Measurements from ENCODE around the gene MEN1. TPM values are rescaled to one million over a fixed set of nuclear protein-coding genes. Genes with fewer than 3 reads are reported as not detected.
A peak's percentile ranks its signal among the peaks of the same experiment; 100 is the strongest.

MEN1 gene
- total and polyA plus RNA-seq, 9 of the 15 experiments (the other 6 are each of a cell fraction or from before 2014, with no cell fraction given) = 3.4 to 57.2 (median 19.3) TPM

DNA sequence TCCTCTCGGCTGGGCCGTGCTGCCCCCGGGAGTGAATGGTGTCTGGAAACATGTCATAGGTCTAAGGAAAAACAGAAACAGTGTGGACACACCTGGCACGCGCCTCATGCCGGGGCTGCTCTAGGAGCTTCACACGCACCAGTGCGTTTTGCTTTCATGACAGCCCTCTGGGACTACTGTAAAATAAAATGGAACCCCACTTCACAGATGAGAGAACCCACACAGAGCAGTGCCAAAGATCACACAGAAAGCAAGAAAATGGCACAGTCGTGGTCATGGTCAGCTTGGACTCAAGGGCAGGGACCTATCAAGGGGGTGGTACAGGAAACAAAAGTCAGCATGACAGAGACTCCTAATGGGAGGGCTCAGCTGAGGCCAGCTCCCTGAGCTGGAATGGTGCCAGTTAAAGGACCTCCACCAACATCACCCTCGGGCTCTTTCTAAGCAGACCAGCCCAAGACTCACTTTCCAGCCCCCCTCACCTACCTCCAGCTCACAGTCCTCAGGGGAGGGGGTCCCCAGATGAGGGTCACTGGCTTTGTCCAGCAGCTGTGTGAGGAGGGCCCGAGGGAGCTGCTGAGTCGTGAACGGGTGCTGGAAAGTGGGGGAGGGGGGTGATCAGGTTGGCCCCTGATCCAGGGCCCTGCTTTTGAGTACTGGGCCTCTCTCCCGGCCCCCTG is 10.6 kb downstream of the MEN1 start (continued):
- TF ChIP-seq, protein P1, sequence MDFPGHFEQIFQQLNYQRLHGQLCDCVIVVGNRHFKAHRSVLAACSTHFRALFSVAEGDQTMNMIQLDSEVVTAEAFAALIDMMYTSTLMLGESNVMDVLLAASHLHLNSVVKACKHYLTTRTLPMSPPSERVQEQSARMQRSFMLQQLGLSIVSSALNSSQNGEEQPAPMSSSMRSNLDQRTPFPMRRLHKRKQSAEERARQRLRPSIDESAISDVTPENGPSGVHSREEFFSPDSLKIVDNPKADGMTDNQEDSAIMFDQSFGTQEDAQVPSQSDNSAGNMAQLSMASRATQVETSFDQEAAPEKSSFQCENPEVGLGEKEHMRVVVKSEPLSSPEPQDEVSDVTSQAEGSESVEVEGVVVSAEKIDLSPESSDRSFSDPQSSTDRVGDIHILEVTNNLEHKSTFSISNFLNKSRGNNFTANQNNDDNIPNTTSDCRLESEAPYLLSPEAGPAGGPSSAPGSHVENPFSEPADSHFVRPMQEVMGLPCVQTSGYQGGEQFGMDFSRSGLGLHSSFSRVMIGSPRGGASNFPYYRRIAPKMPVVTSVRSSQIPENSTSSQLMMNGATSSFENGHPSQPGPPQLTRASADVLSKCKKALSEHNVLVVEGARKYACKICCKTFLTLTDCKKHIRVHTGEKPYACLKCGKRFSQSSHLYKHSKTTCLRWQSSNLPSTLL (IDR thresholded peaks at IDR 0.05) = no peak
- TF ChIP-seq, protein P2, sequence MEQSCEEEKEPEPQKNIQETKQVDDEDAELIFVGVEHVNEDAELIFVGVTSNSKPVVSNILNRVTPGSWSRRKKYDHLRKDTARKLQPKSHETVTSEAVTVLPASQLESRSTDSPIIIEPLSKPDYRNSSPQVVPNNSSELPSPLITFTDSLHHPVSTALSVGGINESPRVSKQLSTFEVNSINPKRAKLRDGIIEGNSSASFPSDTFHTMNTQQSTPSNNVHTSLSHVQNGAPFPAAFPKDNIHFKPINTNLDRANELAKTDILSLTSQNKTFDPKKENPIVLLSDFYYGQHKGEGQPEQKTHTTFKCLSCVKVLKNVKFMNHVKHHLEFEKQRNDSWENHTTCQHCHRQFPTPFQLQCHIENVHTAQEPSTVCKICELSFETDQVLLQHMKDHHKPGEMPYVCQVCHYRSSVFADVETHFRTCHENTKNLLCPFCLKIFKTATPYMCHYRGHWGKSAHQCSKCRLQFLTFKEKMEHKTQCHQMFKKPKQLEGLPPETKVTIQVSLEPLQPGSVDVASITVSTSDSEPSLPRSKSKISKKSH (CRISPR knock-in tag; IDR thresholded peaks at IDR 0.05) = no peak
- TF ChIP-seq ZBTB7A (IDR thresholded peaks at IDR 0.05; ENCODE audit: borderline replicate concordance, control insufficient read depth, low read depth, low read length) (peak; percentile 43), ZNF165 (CRISPR knock-in tag; IDR thresholded peaks at IDR 0.05; ENCODE audit: borderline replicate concordance) (no peak), POLR2G (IDR thresholded peaks at IDR 0.05; ENCODE audit: low read depth, low read length) (no peak)
- TF ChIP-seq, protein P3, sequence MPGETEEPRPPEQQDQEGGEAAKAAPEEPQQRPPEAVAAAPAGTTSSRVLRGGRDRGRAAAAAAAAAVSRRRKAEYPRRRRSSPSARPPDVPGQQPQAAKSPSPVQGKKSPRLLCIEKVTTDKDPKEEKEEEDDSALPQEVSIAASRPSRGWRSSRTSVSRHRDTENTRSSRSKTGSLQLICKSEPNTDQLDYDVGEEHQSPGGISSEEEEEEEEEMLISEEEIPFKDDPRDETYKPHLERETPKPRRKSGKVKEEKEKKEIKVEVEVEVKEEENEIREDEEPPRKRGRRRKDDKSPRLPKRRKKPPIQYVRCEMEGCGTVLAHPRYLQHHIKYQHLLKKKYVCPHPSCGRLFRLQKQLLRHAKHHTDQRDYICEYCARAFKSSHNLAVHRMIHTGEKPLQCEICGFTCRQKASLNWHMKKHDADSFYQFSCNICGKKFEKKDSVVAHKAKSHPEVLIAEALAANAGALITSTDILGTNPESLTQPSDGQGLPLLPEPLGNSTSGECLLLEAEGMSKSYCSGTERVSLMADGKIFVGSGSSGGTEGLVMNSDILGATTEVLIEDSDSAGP (CRISPR knock-in tag; IDR thresholded peaks at IDR 0.05) = peak; percentile 76
